ENCODE data around the gene TMEM52. TPM values are rescaled to one million over a fixed set of nuclear protein-coding genes. Genes with fewer than 3 reads are reported as not detected.

Gene TMEM52
- 0.65 and 0.70 TPM in 2 replicates for total RNA-seq

DNA sequence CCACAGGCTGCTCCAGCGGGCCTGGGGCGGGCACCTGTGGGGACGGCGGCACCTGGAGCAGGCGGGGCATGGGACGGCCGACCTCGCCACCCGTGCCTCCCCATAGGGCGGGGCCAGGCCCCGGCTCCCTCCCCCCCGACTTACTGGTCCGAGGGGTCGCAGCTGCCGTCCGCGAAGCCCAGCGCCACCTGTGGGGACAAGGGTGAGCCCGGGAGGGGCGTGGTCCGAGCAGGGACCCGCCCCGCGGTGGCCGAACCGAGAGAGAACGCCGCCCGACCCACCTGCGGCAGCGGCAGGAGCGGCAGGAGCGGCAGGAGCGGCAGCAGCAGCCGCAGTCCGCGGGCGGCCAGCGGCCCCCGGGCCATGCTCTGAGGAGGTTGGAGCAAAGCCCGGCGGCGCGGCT, at the start of gene TMEM52:
TMEM52 (minus strand) TSS at position 379 of the 403 bp plus-strand sequence; CDS start at position 365, 14 bp downstream.

DNA sequence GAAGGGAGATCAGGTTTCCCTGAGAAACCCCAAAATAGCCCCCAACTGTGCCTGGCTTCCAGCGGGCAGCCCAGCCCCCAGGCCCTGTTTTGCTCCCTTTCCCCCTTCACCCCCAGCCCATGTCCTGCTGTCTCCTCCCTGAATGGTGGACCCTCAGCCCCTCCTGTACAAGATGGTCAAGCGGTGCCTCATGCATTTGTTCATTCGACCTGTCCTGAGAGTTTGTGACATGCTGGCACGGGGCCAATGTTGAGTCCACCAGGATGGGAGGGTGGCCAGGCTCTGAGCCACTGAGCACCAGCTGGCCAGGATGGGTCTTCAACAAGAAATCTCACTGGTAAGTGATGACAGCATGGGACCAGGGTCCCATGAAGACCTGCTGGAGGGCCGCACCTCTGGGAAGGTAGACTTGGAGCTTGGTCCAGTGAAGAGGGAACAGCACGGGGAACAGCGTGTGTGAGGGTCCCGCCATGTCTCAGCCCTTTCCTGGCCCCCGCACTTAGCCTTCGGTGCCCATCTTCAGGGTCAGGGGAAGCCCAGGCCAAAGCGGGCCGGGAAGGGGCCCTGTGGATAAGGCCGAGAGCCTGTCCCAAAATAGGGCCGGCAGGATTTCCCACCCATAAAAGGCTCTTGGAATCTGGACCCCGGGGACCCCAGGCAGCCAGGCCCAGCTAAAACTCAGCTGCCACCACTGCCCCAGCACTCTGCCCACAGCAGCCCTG, 3.9 kb downstream of the TMEM52 start, which contains the start of gene CALML6:
CALML6 (plus strand) TSS at position 290 of the 722 bp plus-strand sequence; CDS start at position 311, 21 bp downstream.

DNA sequence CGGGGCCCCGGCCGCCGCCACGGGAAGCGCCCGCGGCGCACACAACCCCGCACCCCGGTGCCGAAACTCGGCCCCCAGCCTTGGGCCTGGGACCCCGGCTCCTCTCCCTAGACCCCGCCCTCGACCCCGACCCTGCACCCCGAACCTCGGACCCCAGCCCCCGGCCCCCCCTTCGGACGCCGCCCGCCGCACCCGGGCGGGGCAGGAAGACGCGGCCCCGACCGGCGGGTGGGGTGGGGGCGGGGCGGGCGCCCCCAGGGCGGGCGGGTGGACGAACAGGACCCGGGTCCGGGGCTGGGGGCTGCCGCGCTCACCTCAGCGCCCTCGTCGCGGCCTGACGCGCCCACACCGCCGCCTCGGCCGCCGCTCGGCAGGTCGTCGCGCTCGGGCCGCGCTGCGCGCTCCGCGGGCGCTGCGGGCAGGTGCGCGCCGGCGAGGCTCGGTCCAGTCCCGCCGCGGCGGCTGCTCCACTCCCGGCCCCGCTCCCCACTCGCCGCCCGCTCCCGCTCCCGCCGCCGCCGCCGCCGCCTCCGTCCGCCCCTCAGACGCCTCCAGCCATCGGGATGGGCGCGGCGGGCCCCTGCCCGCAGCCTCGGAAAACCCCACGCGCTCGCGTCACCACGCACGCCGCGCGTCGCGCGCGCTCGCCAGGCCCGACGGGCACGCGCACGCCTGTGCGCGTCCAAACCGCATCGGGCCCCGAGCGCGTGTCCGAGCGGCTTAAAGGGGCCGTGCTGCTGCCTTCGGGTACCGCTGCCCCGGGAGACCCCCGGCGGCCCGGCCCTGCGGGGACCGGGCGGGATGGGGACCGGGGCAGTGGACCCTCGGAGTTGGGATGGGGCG, 28.4 kb downstream of the TMEM52 start, which contains the start of gene GNB1:
GNB1 (minus strand) TSS at position 582 of the 843 bp plus-strand sequence. CDS start 65,634 bp downstream, outside the sequence.

Other genes with a start within 250 kb of the TMEM52 start
- 8.0 and 12.4 TPM in 2 replicates for gene SLC35E2B, start 226.5 kb downstream of the TMEM52 start, total RNA-seq
- gene CDK11A, start 194.9 kb downstream of the TMEM52 start, total RNA-seq: 7.2 and 10.3 TPM in 2 replicates
- gene NADK, start 140.8 kb downstream of the TMEM52 start, total RNA-seq: 30.9 and 48.6 TPM in 2 replicates
- gene GNB1, start 28.2 kb downstream of the TMEM52 start, total RNA-seq: 125 and 148 TPM in 2 replicates
- not detected in 2 replicates for gene CALML6, start 4.0 kb downstream of the TMEM52 start, total RNA-seq
- not detected in 2 replicates for gene CFAP74, start 84.5 kb upstream of the TMEM52 start, total RNA-seq
- not detected in 2 replicates for gene GABRD, start 100.1 kb upstream of the TMEM52 start, total RNA-seq
- 29.0 and 43.6 TPM in 2 replicates for gene PRKCZ, start 131.1 kb upstream of the TMEM52 start, total RNA-seq